Neural crest cell (in vitro differentiated cells): ENCODE data around the gene PER2. TPM values are rescaled to one million over a fixed set of nuclear protein-coding genes. Genes with fewer than 3 reads are reported as not detected.
"Not testable (repeated sequence)": the region's sequence is repeated elsewhere in the genome, so short reads cannot be mapped to it uniquely, and the experiment has no call there.

Experiments used
- DNase-seq: peaks from one replicate; pipeline ENCODE4 v3.0.0; 2021; ENCODE audit warnings: low read depth, mixed read lengths, low spot score
- H3K27ac Mint-ChIP-seq: one replicate; pipeline ENCODE4 v1.8.0; 2021; ENCODE audit warnings: mild to moderate bottlenecking, mixed read lengths; ENCODE audit not compliant: unreplicated experiment
- H3K27me3 Mint-ChIP-seq: 2 replicates; pipeline ENCODE4 v1.8.0; 2021; ENCODE audit warnings: low read depth, mild to moderate bottlenecking, mixed read lengths
- H3K36me3 Mint-ChIP-seq: 2 replicates; pipeline ENCODE4 v1.8.0; 2021; ENCODE audit warnings: low read depth, mild to moderate bottlenecking, mixed read lengths
- H3K4me1 Mint-ChIP-seq: 2 replicates; pipeline ENCODE4 v1.8.0; 2021; ENCODE audit warnings: mixed read lengths
- H3K4me3 Mint-ChIP-seq: one replicate; pipeline ENCODE4 v1.8.0; 2021; ENCODE audit warnings: mild to moderate bottlenecking, mixed read lengths
- H3K9me3 Mint-ChIP-seq: 2 replicates; pipeline ENCODE4 v1.8.0; 2021; ENCODE audit warnings: mixed read lengths
- total RNA-seq: library from RNA; stranded (reverse); gene quantifications from 2 replicates; pipeline ENCODE4 v1.2.1, GENCODE V29; 2021
- TF ChIP-seq, protein P1 (sequence below): fragments of 200-600 bp; sonication (generic); conservative IDR thresholded peaks from 2 replicates; pipeline ENCODE4 v1.5.0; 2021; ENCODE audit warnings: antibody characterized with exemption, mild to moderate bottlenecking

Gene PER2
- total RNA-seq, 1 donor from 2014 or later: 8.6 TPM

DNA sequence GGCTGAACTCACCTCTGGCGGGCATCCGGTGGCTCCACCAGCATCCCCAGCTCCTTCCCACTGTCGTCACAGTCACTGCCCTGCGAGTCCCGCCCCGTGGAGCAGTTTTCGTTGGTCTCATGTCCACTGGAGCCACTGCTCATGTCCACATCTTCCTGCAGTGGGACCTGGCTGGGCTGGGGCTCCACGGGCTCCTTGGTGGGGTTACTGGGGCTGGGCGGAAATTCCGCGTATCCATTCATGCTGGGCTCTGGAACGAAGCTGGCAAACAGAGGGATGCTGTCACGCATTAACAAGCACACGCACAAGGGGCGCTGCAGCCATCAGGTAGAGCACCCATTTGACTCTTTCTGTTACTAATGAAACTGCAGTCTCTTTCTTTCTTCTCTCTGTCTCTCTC lies 10.7 kb downstream of the PER2 start:
- Mint-ChIP-seq H3K27me3 (no peaks in the 10 kb centered on the region), H3K36me3 (peaks cover 3% of the 10 kb centered on the region), H3K4me3 (no peak overlapping the region), H3K4me1 (peaks cover 11% of the 10 kb centered on the region), H3K9me3 (no peaks in the 10 kb centered on the region), H3K27ac (no peak overlapping the region)
- TF ChIP-seq, protein P1, sequence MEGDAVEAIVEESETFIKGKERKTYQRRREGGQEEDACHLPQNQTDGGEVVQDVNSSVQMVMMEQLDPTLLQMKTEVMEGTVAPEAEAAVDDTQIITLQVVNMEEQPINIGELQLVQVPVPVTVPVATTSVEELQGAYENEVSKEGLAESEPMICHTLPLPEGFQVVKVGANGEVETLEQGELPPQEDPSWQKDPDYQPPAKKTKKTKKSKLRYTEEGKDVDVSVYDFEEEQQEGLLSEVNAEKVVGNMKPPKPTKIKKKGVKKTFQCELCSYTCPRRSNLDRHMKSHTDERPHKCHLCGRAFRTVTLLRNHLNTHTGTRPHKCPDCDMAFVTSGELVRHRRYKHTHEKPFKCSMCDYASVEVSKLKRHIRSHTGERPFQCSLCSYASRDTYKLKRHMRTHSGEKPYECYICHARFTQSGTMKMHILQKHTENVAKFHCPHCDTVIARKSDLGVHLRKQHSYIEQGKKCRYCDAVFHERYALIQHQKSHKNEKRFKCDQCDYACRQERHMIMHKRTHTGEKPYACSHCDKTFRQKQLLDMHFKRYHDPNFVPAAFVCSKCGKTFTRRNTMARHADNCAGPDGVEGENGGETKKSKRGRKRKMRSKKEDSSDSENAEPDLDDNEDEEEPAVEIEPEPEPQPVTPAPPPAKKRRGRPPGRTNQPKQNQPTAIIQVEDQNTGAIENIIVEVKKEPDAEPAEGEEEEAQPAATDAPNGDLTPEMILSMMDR: peak; percentile 16
- no peak for DNase-seq

DNA sequence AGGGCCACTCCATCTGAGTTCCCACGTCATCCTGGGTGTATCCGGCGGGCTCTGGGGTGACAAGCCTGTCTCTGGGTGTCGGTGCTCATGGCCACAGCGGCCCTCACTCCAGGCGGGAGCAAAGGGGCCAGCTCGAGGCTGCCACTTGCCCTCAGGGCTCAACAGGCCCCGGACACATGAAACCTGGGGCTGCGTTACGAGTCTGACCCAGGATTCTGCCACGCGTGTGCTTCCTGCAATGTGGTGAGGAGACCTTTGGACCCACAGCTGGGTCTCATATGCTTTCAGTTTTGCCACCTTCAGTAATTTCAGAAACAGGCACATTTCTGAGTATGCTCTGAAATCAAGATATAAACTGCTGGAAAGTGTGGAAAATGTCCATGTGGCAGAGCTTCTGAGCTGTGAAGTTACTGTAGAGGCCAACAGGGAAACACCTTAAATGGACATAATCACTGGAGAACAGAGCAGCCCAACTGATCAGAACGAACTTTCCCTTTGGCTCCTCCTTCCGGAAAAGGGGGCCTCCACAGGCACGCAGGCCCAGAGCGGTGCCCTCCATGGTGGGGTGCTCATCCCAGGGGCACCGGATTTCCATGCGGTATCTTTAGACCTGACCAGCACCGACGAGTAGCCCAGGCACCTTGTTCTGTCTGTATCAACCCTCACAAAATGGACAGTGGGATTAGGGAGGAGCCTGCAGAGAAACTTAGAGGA lies 14.1 kb downstream of the PER2 start:
- Mint-ChIP-seq H3K9me3 (no peaks in the 10 kb centered on the region), H3K36me3 (peaks cover 6% of the 10 kb centered on the region)
- TF ChIP-seq, protein P1: no peak

DNA sequence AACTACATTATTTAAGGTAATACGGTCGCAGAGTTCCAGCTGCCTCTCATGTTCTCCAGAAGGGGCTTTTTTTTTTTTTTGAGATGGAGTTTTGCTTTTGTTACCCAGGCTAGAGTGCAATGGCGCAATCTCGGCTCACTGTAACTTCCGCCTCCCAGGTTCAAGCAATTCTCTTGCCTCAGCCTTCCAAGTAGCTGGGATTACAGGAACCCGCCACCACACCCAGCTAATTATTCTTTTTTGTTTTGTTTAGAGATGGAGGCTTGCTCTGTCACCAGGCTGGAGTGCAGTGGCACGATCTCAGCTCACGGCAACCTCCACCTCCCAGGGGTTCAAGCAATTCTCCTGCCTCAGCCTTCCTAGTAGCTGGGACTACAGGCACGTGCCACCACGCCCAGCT lies 15.0 kb downstream of the PER2 start:
- DNase-seq, H3K4me3 Mint-ChIP-seq, H3K27me3 Mint-ChIP-seq, H3K4me1 Mint-ChIP-seq, H3K9me3 Mint-ChIP-seq, H3K36me3 Mint-ChIP-seq, H3K27ac Mint-ChIP-seq: not testable (repeated sequence)

More for the DNA sequence above, 14.1 kb downstream of the PER2 start:
- no peak for DNase-seq
- Mint-ChIP-seq H3K27ac (peak overlapping the region; percentile 67), H3K4me1 (peaks cover 5% of the 10 kb centered on the region), H3K4me3 (no peak overlapping the region), H3K27me3 (no peaks in the 10 kb centered on the region)

DNA sequence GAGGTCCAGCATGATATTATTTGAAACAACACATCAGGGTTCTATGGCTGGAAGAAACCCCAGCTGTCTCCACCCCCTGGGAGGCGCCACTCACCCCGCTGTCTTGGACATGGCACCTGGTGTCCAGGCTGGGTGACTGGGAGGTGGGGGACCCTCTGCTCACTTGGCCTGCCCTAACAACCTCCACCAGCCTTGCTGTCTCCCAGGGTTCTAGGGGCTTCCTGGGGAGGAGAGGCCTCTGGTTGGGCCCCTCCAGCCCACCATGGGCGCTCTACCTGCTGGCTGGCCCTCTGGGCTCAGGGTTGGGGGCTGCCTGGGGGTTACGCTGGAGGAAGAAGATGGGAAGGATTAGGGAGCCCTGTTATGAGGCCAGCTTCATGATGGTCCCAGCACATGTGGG lies 16.3 kb downstream of the PER2 start:
- H3K4me3 Mint-ChIP-seq: no peak overlapping the region
- TF ChIP-seq, protein P1: no peak
- no peak overlapping the region for H3K27ac Mint-ChIP-seq
- no peak for DNase-seq
- peaks cover 6% of the 10 kb centered on the region for H3K36me3 Mint-ChIP-seq
- no peaks in the 10 kb centered on the region for H3K9me3 Mint-ChIP-seq
- no peaks in the 10 kb centered on the region for H3K27me3 Mint-ChIP-seq
- no peaks in the 10 kb centered on the region for H3K4me1 Mint-ChIP-seq

DNA sequence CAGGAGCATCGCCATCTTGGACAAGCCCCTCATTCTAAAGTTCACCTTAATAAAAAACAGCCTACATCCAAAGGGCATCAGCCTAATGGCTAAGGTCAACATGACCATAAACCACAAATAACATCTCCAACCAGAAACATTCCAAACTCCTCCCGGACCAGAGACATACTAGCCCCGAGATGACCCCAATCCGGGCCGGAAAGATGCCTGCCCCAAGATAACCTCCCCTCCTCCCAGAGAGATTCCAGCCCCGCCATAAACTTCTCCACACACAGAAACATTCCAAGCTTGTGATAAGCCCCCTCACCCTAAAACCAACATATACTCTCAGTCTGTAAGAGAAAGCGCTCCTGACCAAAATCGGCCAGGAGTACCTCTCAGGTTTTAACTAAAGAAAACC lies 16.7 kb downstream of the PER2 start:
- not testable (repeated sequence) for H3K36me3 Mint-ChIP-seq, DNase-seq

DNA sequence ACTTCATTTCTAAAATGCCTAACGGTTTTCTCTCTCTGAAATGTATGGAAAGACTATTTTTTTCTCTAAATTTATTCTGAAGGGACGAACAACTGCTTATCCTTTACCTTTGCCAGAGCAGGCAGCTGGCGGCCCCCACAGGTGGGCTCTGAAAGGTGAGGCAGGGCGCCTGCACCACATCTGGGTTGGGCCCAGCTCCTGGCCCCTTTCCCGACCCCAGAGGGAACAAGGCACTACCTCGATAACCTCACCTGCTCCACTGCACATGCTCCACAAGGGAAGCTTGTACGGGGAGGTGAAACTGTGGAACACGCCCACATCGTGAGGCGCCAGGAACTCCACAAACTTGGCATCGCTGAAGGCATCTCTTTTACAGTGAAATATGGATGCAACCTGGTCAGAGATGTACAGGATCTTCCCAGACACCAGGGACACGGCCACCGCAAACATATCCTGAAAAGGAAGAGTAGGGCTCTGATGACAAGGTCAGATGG lies 17.3 kb downstream of the PER2 start:
- Mint-ChIP-seq H3K27ac (no peak overlapping the region), H3K4me3 (no peak overlapping the region), H3K9me3 (no peaks in the 10 kb centered on the region), H3K36me3 (peaks cover 6% of the 10 kb centered on the region), H3K4me1 (no peaks in the 10 kb centered on the region), H3K27me3 (no peaks in the 10 kb centered on the region)
- TF ChIP-seq, protein P1: no peak
- DNase-seq: no peak

More for the DNA sequence above, 16.7 kb downstream of the PER2 start:
- not testable (repeated sequence) for H3K9me3 Mint-ChIP-seq, H3K4me3 Mint-ChIP-seq, H3K27me3 Mint-ChIP-seq, H3K4me1 Mint-ChIP-seq, H3K27ac Mint-ChIP-seq
